ENCODE results near the gene FRMD3. TPM values are rescaled to one million over a fixed set of nuclear protein-coding genes. Genes with fewer than 3 reads are reported as not detected.

FRMD3 gene
- total RNA-seq, 1 donor from 2014 or later, result 0.65 TPM

DNA sequence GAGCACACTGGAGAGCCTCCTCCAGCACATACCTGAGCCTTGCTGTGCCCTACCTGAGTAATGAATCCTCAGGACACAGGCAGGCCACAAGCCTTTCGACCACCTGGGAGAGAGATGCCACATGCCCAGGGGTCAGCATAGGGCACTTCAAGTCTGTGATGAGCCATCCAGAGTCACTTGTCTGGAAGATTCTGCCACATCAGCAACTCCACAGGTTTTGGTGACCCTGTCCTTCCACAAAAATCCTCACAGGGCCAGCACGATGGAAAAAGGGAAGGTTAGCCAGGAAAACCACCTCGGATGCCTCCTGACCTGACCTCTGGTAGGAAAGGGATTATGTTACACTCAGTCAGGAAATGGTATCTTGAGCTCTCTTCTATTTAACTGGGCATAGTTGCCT lies 46.8 kb downstream of the FRMD3 start:
- TF ChIP-seq, protein P1, sequence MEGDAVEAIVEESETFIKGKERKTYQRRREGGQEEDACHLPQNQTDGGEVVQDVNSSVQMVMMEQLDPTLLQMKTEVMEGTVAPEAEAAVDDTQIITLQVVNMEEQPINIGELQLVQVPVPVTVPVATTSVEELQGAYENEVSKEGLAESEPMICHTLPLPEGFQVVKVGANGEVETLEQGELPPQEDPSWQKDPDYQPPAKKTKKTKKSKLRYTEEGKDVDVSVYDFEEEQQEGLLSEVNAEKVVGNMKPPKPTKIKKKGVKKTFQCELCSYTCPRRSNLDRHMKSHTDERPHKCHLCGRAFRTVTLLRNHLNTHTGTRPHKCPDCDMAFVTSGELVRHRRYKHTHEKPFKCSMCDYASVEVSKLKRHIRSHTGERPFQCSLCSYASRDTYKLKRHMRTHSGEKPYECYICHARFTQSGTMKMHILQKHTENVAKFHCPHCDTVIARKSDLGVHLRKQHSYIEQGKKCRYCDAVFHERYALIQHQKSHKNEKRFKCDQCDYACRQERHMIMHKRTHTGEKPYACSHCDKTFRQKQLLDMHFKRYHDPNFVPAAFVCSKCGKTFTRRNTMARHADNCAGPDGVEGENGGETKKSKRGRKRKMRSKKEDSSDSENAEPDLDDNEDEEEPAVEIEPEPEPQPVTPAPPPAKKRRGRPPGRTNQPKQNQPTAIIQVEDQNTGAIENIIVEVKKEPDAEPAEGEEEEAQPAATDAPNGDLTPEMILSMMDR (IDR thresholded peaks at IDR 0.05; ENCODE audit: unreplicated experiment), result no peak
- no peaks in the 10 kb centered on the region for H3K27me3 Mint-ChIP-seq
- H3K4me3 Mint-ChIP-seq (ENCODE audit: low read depth), result no peak overlapping the region
- H3K36me3 Mint-ChIP-seq (ENCODE audit: insufficient read depth), result no peaks in the 10 kb centered on the region
- DNase-seq (ENCODE audit: low spot score, unreplicated experiment), result no peak
- H3K9me3 Mint-ChIP-seq (ENCODE audit: low read depth), result no peaks in the 10 kb centered on the region
- H3K4me1 Mint-ChIP-seq (ENCODE audit: low read depth), result peaks cover 1% of the 10 kb centered on the region
- no peak overlapping the region for H3K27ac Mint-ChIP-seq

DNA sequence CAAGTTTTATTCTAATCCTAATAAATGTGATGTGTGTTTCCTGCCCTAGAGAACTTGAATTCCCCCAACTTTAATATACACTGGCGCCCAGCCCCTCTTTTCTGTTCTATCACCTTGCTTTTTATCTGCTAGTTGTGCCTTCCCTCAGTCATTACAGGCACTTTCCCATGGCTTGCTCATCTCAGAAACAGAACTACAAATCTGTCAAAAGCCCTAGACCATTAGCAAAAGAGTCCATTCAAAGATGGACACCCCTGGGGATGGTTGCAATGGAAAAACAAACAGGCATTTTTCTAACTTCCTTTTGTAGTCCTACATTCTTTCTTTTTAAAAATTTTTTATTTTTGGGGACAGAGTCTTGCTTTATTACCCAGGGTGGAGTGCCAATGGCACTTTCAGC lies 48.2 kb downstream of the FRMD3 start:
- H3K4me1 Mint-ChIP-seq (ENCODE audit: low read depth), result peaks cover 1% of the 10 kb centered on the region
- TF ChIP-seq, protein P1 (IDR thresholded peaks at IDR 0.05; ENCODE audit: unreplicated experiment), result no peak
- no peak for DNase-seq (ENCODE audit: low spot score, unreplicated experiment)
- H3K4me3 Mint-ChIP-seq (ENCODE audit: low read depth), result no peak overlapping the region
- no peaks in the 10 kb centered on the region for H3K36me3 Mint-ChIP-seq (ENCODE audit: insufficient read depth)
- H3K9me3 Mint-ChIP-seq (ENCODE audit: low read depth), result no peaks in the 10 kb centered on the region
- H3K27me3 Mint-ChIP-seq, result no peaks in the 10 kb centered on the region
- no peak overlapping the region for H3K27ac Mint-ChIP-seq

DNA sequence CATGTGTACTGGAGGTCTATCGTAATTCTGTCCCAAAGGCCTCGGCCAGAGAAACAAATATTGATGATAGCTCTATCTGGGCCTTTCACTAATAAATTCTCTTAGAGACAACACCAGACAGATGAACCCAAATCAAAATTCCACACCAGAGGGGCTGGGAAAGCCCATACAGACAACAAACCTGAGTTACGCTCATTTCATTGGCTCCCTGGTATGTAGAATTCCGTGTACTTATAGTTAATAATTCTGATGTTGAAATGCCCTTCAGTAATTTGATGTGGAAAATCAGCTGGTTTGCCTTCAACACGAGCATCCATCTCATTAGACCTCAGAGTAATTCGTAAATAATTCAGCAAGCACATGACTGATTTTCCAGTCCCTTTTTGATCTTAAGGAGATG lies 53.2 kb downstream of the FRMD3 start:
- H3K27ac Mint-ChIP-seq, result no peak overlapping the region
- H3K36me3 Mint-ChIP-seq (ENCODE audit: insufficient read depth), result no peaks in the 10 kb centered on the region
- DNase-seq (ENCODE audit: low spot score, unreplicated experiment), result no peak
- H3K27me3 Mint-ChIP-seq, result no peaks in the 10 kb centered on the region
- peaks cover 1% of the 10 kb centered on the region for H3K4me1 Mint-ChIP-seq (ENCODE audit: low read depth)
- H3K9me3 Mint-ChIP-seq (ENCODE audit: low read depth), result no peaks in the 10 kb centered on the region
- no peak overlapping the region for H3K4me3 Mint-ChIP-seq (ENCODE audit: low read depth)
- TF ChIP-seq, protein P1 (IDR thresholded peaks at IDR 0.05; ENCODE audit: unreplicated experiment), result no peak

DNA sequence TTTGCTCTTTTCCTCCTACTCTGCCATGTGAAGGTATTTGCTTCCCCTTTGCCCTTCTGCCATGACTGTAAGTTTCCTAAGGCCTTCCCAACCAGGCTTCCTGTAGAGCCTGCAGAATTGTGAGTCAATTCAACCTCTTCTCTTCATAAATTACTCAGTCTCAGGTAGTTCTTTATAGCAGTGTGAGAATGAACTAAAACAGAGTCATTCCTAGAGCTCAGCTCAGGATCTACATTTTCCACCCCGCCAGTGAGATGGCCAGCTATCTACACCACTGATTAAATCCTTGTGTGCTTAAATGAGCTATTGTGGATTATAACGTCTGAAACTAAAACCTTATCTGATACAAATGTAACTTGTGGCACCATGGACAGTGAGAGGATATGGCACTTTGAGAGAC lies 55.0 kb downstream of the FRMD3 start:
- no peaks in the 10 kb centered on the region for H3K36me3 Mint-ChIP-seq (ENCODE audit: insufficient read depth)
- H3K27me3 Mint-ChIP-seq, result no peaks in the 10 kb centered on the region
- peaks cover 3% of the 10 kb centered on the region for H3K9me3 Mint-ChIP-seq (ENCODE audit: low read depth)
- no peak overlapping the region for H3K27ac Mint-ChIP-seq
- no peaks in the 10 kb centered on the region for H3K4me1 Mint-ChIP-seq (ENCODE audit: low read depth)
- TF ChIP-seq, protein P1 (IDR thresholded peaks at IDR 0.05; ENCODE audit: unreplicated experiment), result no peak
- DNase-seq (ENCODE audit: low spot score, unreplicated experiment), result no peak
- no peak overlapping the region for H3K4me3 Mint-ChIP-seq (ENCODE audit: low read depth)

DNA sequence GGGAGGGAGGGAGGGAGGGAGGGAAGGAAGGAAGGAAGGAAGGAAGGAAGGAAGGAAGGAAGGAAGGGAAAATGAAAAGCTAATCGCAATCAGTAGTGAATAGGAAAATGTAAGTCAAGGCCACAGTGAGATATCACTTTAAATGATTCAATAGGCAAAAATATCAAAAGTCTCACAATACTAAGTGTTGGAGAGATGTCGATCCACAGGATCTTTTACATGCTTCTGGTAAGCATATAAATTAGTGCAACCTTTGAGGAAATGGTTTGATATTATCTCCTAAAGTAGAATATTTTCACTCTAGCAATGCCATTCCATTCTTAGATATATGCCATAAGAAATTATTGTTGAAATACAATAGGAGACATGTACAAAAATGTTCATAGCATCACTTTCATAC lies 58.4 kb downstream of the FRMD3 start:
- TF ChIP-seq, protein P1 (IDR thresholded peaks at IDR 0.05; ENCODE audit: unreplicated experiment), result no peak
- peaks cover 3% of the 10 kb centered on the region for H3K9me3 Mint-ChIP-seq (ENCODE audit: low read depth)
- no peak overlapping the region for H3K4me3 Mint-ChIP-seq (ENCODE audit: low read depth)
- H3K4me1 Mint-ChIP-seq (ENCODE audit: low read depth), result no peaks in the 10 kb centered on the region
- no peak for DNase-seq (ENCODE audit: low spot score, unreplicated experiment)
- no peak overlapping the region for H3K27ac Mint-ChIP-seq
- no peaks in the 10 kb centered on the region for H3K27me3 Mint-ChIP-seq
- H3K36me3 Mint-ChIP-seq (ENCODE audit: insufficient read depth), result no peaks in the 10 kb centered on the region

All from progenitor cell of endocrine pancreas (in vitro differentiated cells).